ENCODE data around the gene POP7. TPM values are rescaled to one million over a fixed set of nuclear protein-coding genes. Genes with fewer than 3 reads are reported as not detected.

Gene POP7
- total and polyA plus RNA-seq, 2 experiments from 2014 or later: 39.2 to 48.7 TPM

- no peaks in the 10 kb centered on the region for H3K9me2 ChIP-seq (replicated peaks; ENCODE audit: insufficient read depth)
- TF ChIP-seq CTCF (IDR thresholded peaks at IDR 0.05; ENCODE audit: poor library complexity): no peak
- TF ChIP-seq EZH2phosphoT487 (IDR thresholded peaks at IDR 0.05; ENCODE audit: low read depth, severe bottlenecking, unreplicated experiment): no peak
- TF ChIP-seq EZH2 (IDR thresholded peaks at IDR 0.05; ENCODE audit: borderline replicate concordance): no peak
- no peaks in the 10 kb centered on the region for H3K27me3 ChIP-seq
- H3K36me3 ChIP-seq (replicated peaks; ENCODE audit: insufficient read depth, low read depth): no peaks in the 10 kb centered on the region
- no peak for DNase-seq (ENCODE audit: low spot score)
- no peak overlapping the region for H2AFZ ChIP-seq
- H3K4me2 ChIP-seq: peak overlapping the region; percentile 98
- peaks cover 48% of the 10 kb centered on the region for H3K79me2 ChIP-seq
- 92% methylated on average over 21 of the region's 23 CpGs for WGBS (ENCODE audit: low lambda C conversion rate, missing lambda C conversion rate)
- peaks cover 20% of the 10 kb centered on the region for H3K4me1 ChIP-seq (ENCODE audit: insufficient read depth)
- H3K4me3 ChIP-seq: no peak overlapping the region
- H4K20me1 ChIP-seq (ENCODE audit: insufficient read depth, poor library complexity, severe bottlenecking): peaks cover 55% of the 10 kb centered on the region
- H3K9me3 ChIP-seq (ENCODE audit: low read depth): no peaks in the 10 kb centered on the region
- H3K27ac ChIP-seq: peak overlapping the region; percentile 90
Measured at GRCh38 chr7:100676501-100677306, 29.2 kb upstream of the POP7 start.

- H3K27me3 ChIP-seq: no peaks in the 10 kb centered on the region
- no peak overlapping the region for H3K4me2 ChIP-seq
- peaks cover 48% of the 10 kb centered on the region for H3K79me2 ChIP-seq
- H3K27ac ChIP-seq: no peak overlapping the region
- H3K4me1 ChIP-seq (ENCODE audit: insufficient read depth): peaks cover 20% of the 10 kb centered on the region
- no peaks in the 10 kb centered on the region for H3K9me3 ChIP-seq (ENCODE audit: low read depth)
- DNase-seq (ENCODE audit: low spot score): peak; percentile 6
- peaks cover 55% of the 10 kb centered on the region for H4K20me1 ChIP-seq (ENCODE audit: insufficient read depth, poor library complexity, severe bottlenecking)
- WGBS (ENCODE audit: low lambda C conversion rate, missing lambda C conversion rate): 95% methylated on average over 32 of the region's 36 CpGs
- TF ChIP-seq EZH2phosphoT487 (IDR thresholded peaks at IDR 0.05; ENCODE audit: low read depth, severe bottlenecking, unreplicated experiment): no peak
- TF ChIP-seq EZH2 (IDR thresholded peaks at IDR 0.05; ENCODE audit: borderline replicate concordance): no peak
- no peak for TF ChIP-seq CTCF (IDR thresholded peaks at IDR 0.05; ENCODE audit: poor library complexity)
- H3K36me3 ChIP-seq (replicated peaks; ENCODE audit: insufficient read depth, low read depth): no peaks in the 10 kb centered on the region
- H2AFZ ChIP-seq: no peak overlapping the region
- no peaks in the 10 kb centered on the region for H3K9me2 ChIP-seq (replicated peaks; ENCODE audit: insufficient read depth)
- H3K4me3 ChIP-seq: no peak overlapping the region
Measured at GRCh38 chr7:100677308-100678267, 28.3 kb upstream of the POP7 start.

GRCh38 chr7:100678291-100678984, 27.5 kb upstream of the POP7 start:
- Histone ChIP-seq H3K79me2 (peaks cover 48% of the 10 kb centered on the region), H3K36me3 (replicated peaks; ENCODE audit: insufficient read depth, low read depth) (no peaks in the 10 kb centered on the region), H3K27ac (peak overlapping the region; percentile 53), H3K4me2 (no peak overlapping the region), H3K9me2 (replicated peaks; ENCODE audit: insufficient read depth) (no peaks in the 10 kb centered on the region), H3K4me3 (no peak overlapping the region), H2AFZ (no peak overlapping the region), H4K20me1 (ENCODE audit: insufficient read depth, poor library complexity, severe bottlenecking) (peaks cover 55% of the 10 kb centered on the region), H3K9me3 (ENCODE audit: low read depth) (no peaks in the 10 kb centered on the region), H3K27me3 (no peaks in the 10 kb centered on the region), H3K4me1 (ENCODE audit: insufficient read depth) (peaks cover 20% of the 10 kb centered on the region)
- TF ChIP-seq EZH2phosphoT487 (IDR thresholded peaks at IDR 0.05; ENCODE audit: low read depth, severe bottlenecking, unreplicated experiment) (no peak), EZH2 (IDR thresholded peaks at IDR 0.05; ENCODE audit: borderline replicate concordance) (no peak), CTCF (IDR thresholded peaks at IDR 0.05; ENCODE audit: poor library complexity) (no peak)
- DNase-seq (ENCODE audit: low spot score): peak; percentile 10
- WGBS (ENCODE audit: low lambda C conversion rate, missing lambda C conversion rate): 93% methylated on average over 24 of the region's 35 CpGs

Measured in hepatocyte (in vitro differentiated cells).